ENCODE measurements around the gene SH3BGRL. TPM values are rescaled to one million over a fixed set of nuclear protein-coding genes. Genes with fewer than 3 reads are reported as not detected.

Gene SH3BGRL
- total RNA-seq, 1 experiment from 2014 or later, result 93.2 TPM

- Histone ChIP-seq H3K36me3 (ENCODE audit: control insufficient read depth, insufficient read depth, low read length) (no peaks in the 10 kb centered on the region), H3K27me3 (ENCODE audit: control insufficient read depth, insufficient read depth, low read length) (no peaks in the 10 kb centered on the region), H3K9me3 (ENCODE audit: control insufficient read depth, insufficient read depth, low read depth, low read length) (no peaks in the 10 kb centered on the region), H3K4me3 (ENCODE audit: low read depth in 2 of 2, low read length in 2 of 2) (no peak overlapping the region), H3K4me1 (ENCODE audit: control insufficient read depth, insufficient read depth, low read length) (no peaks in the 10 kb centered on the region), H3K27ac (ENCODE audit: low read length) (no peak overlapping the region)
- TF ChIP-seq CTCF (IDR thresholded peaks at IDR 0.05), result no peak
- no peak for TF ChIP-seq REST (IDR thresholded peaks at IDR 0.05; ENCODE audit: insufficient read depth in 1 of 2, low read depth in 2 of 2, low read length in 1 of 2)
- no peak for TF ChIP-seq TCF7L2 (IDR thresholded peaks at IDR 0.05; ENCODE audit: low read depth, low read length)
- TF ChIP-seq POLR2AphosphoS5 (IDR thresholded peaks at IDR 0.05; ENCODE audit: low read depth, low read length), result no peak
- no peak for TF ChIP-seq SIN3A (IDR thresholded peaks at IDR 0.05; ENCODE audit: borderline replicate concordance, insufficient read depth, low read depth, low read length)
- DNase-seq (ENCODE audit: low read depth, low spot score), result no peak
- in situ Hi-C loops (cut with HindIII; ENCODE audit: low pct_unique_long_range_greater_than_20kb, low sequenced_read_pairs), result no loop called here
- CTCF ChIA-PET, result no interaction called here
- intact Hi-C loops (cut with micrococcal nuclease; ENCODE audit: unreplicated experiment), result no loop called here
- POLR2A ChIA-PET, result no interaction called here
- ATAC-seq, result no peak
- BruUV-seq (replicated peaks), result no TSS peak
Measured at GRCh38 chrX:81301877-81302276, 100.0 kb downstream of the SH3BGRL start.

- in situ Hi-C loops (cut with HindIII; ENCODE audit: low pct_unique_long_range_greater_than_20kb, low sequenced_read_pairs), result no loop called here
- CTCF ChIA-PET, result no interaction called here
- POLR2A ChIA-PET, result no interaction called here
Measured at GRCh38 chrX:81304563-81304962, 102.7 kb downstream of the SH3BGRL start.

More at GRCh38 chrX:81304563-81304962, 102.7 kb downstream of the SH3BGRL start:
- H3K27ac ChIP-seq (ENCODE audit: low read length), result no peak overlapping the region
- H3K27me3 ChIP-seq (ENCODE audit: control insufficient read depth, insufficient read depth, low read length), result no peaks in the 10 kb centered on the region
- TF ChIP-seq REST (IDR thresholded peaks at IDR 0.05; ENCODE audit: insufficient read depth in 1 of 2, low read depth in 2 of 2, low read length in 1 of 2) (no peak), SIN3A (IDR thresholded peaks at IDR 0.05; ENCODE audit: borderline replicate concordance, insufficient read depth, low read depth, low read length) (no peak), CTCF (IDR thresholded peaks at IDR 0.05) (no peak), TCF7L2 (IDR thresholded peaks at IDR 0.05; ENCODE audit: low read depth, low read length) (no peak), POLR2AphosphoS5 (IDR thresholded peaks at IDR 0.05; ENCODE audit: low read depth, low read length) (no peak)
- intact Hi-C loops (cut with micrococcal nuclease; ENCODE audit: unreplicated experiment), result no loop called here
- BruUV-seq (replicated peaks), result no TSS peak
- DNase-seq (ENCODE audit: low read depth, low spot score), result no peak
- H3K4me3 ChIP-seq (ENCODE audit: low read depth in 2 of 2, low read length in 2 of 2), result no peak overlapping the region
- no peaks in the 10 kb centered on the region for H3K36me3 ChIP-seq (ENCODE audit: control insufficient read depth, insufficient read depth, low read length)
- no peak for ATAC-seq
- H3K4me1 ChIP-seq (ENCODE audit: control insufficient read depth, insufficient read depth, low read length), result no peaks in the 10 kb centered on the region
- no peaks in the 10 kb centered on the region for H3K9me3 ChIP-seq (ENCODE audit: control insufficient read depth, insufficient read depth, low read depth, low read length)

Measured in Panc1 (cell line).